ENCODE results near the gene SDHAF3. TPM values are rescaled to one million over a fixed set of nuclear protein-coding genes. Genes with fewer than 3 reads are reported as not detected.
"Not testable (repeated sequence)": the region's sequence is repeated elsewhere in the genome, so short reads cannot be mapped to it uniquely, and the experiment has no call there.

SDHAF3 gene
- total RNA-seq = 10.0 and 11.1 TPM in 2 replicates
- long read RNA-seq, transcript SDHAF3-202 (2 exons, 2,060 nt) = major isoform, 12 of 14 reads
- long read RNA-seq, partial matches to known transcripts = 0 of 14 reads
- long read RNA-seq, other reads (novel, unspliced or antisense) = 2 of 14 reads

DNA sequence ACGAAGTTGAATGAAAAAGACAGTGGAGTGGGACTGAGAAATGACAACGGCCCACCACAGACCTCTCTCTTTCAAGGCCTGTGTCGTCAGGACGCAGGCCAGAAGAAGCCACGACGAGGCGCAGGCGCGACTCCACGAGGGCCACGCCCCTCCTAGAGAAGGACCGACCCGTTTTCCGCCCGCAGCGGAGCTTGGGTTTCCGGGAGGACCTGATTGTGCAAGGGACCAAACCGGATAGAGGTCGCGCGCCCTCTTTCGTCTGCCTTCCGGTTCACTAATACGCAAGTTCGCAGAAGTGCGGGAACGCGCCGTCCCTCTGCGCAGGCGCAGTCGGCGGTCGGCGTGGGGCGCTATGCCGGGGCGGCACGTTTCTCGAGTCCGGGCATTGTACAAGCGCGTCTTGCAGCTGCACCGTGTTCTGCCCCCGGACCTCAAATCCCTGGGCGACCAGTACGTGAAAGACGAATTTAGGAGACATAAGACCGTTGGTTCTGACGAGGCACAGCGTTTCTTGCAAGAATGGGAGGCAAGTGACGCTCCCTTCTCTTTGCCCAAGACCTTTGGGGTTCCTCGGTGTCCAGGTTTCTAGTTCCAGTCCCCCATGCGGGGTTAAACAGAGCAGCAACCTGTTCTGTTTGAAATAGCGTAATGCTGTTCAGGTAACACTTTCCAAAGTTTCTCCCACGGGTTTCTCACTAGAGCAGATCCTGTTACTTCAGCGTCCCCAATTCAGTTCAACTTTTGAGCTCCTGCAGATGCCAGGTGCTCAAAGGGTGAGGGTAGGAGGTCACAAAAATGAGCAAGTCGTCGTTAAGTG, at the start of gene SDHAF3:
Gene SDHAF3 (plus strand): TSS at position 327 of the 817 bp plus-strand sequence. CDS start 26 bp downstream, at position 353.
- H3K9me3 Mint-ChIP-seq (ENCODE audit: unreplicated experiment) = no peaks in the 10 kb centered on the region

GRCh38 chr7:97072025-97072424, 45.5 kb upstream of the SDHAF3 start:
- not testable (repeated sequence) for H3K4me1 Mint-ChIP-seq (ENCODE audit: unreplicated experiment); H3K4me3 Mint-ChIP-seq (ENCODE audit: unreplicated experiment); H3K36me3 Mint-ChIP-seq (ENCODE audit: unreplicated experiment); H3K27ac Mint-ChIP-seq (ENCODE audit: unreplicated experiment); DNase-seq (ENCODE audit: extremely low spot score, unreplicated experiment); H3K9me3 Mint-ChIP-seq (ENCODE audit: unreplicated experiment)
- H3K27me3 Mint-ChIP-seq (ENCODE audit: unreplicated experiment) = peaks cover 41% of the 10 kb centered on the region

More for the DNA sequence above, at the start of gene SDHAF3:
- peak; percentile 99 for DNase-seq (ENCODE audit: extremely low spot score, unreplicated experiment)
- peak within 1 kb of the TSS; percentile 89 for H3K27ac Mint-ChIP-seq (ENCODE audit: unreplicated experiment)
- no peaks in the 10 kb centered on the region for H3K36me3 Mint-ChIP-seq (ENCODE audit: unreplicated experiment)
- peak within 1 kb of the TSS; percentile 91 for H3K4me3 Mint-ChIP-seq (ENCODE audit: unreplicated experiment)
- TF ChIP-seq, protein P1, sequence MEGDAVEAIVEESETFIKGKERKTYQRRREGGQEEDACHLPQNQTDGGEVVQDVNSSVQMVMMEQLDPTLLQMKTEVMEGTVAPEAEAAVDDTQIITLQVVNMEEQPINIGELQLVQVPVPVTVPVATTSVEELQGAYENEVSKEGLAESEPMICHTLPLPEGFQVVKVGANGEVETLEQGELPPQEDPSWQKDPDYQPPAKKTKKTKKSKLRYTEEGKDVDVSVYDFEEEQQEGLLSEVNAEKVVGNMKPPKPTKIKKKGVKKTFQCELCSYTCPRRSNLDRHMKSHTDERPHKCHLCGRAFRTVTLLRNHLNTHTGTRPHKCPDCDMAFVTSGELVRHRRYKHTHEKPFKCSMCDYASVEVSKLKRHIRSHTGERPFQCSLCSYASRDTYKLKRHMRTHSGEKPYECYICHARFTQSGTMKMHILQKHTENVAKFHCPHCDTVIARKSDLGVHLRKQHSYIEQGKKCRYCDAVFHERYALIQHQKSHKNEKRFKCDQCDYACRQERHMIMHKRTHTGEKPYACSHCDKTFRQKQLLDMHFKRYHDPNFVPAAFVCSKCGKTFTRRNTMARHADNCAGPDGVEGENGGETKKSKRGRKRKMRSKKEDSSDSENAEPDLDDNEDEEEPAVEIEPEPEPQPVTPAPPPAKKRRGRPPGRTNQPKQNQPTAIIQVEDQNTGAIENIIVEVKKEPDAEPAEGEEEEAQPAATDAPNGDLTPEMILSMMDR (IDR thresholded peaks at IDR 0.05) = peak; percentile 19
- peaks cover 12% of the 10 kb centered on the region for H3K27me3 Mint-ChIP-seq (ENCODE audit: unreplicated experiment)
- H3K4me1 Mint-ChIP-seq (ENCODE audit: unreplicated experiment) = peaks cover 20% of the 10 kb centered on the region

GRCh38 chr7:97075928-97076327, 41.6 kb upstream of the SDHAF3 start:
- Mint-ChIP-seq H3K27ac (ENCODE audit: unreplicated experiment) (no peak overlapping the region), H3K4me1 (ENCODE audit: unreplicated experiment) (no peaks in the 10 kb centered on the region), H3K4me3 (ENCODE audit: unreplicated experiment) (no peak overlapping the region)

DNA sequence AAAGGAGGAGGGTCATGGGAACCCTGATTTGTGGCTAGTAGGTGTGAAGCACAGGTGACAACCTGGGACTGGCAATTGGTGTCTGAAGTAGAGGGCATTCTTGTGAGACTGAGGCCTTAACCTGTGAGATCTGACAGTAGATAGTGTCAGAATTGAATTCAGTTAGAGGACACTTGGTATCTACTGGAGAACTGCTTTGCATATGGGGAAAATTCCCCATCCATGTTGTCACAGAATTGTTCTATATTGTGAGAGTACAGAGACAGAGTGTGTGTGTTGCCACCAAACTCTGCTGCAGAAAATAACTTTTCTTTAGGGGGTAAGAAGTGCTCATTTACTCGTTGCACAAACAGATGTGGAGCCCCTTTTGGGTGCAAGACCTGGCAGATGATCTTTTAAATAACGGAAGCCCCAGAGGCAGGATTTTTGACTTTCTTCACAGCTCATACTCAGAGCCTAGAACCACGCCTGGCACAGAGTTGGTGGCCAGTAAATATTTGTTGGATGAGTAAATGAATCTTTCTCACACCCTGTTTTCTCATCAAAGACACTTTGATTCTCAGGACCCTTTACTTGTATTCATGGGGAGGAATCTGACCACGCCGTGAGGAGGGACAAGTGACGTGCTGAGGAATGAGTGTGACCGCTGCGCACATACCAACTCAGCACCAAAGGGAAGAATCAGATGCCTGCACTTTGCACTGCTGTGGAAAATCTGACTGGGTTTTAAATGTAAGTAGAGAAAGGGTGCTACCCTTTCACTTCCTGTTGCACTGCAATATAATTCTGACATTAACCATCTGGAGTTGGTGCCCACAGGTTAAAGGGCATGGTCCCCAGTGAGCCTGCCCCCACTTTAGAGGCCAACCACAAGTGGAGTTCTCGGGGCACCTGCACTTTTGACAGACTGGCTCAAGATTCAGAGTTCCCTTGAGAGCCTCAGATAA, 39.2 kb upstream of the SDHAF3 start:
- no peak overlapping the region for H3K27ac Mint-ChIP-seq (ENCODE audit: unreplicated experiment)
- H3K4me1 Mint-ChIP-seq (ENCODE audit: unreplicated experiment) = no peaks in the 10 kb centered on the region
- peaks cover 26% of the 10 kb centered on the region for H3K27me3 Mint-ChIP-seq (ENCODE audit: unreplicated experiment)
- H3K9me3 Mint-ChIP-seq (ENCODE audit: unreplicated experiment) = no peaks in the 10 kb centered on the region
- TF ChIP-seq, protein P1 (IDR thresholded peaks at IDR 0.05) = no peak
- DNase-seq (ENCODE audit: extremely low spot score, unreplicated experiment) = no peak
- no peaks in the 10 kb centered on the region for H3K36me3 Mint-ChIP-seq (ENCODE audit: unreplicated experiment)
- H3K4me3 Mint-ChIP-seq (ENCODE audit: unreplicated experiment) = no peak overlapping the region

More at GRCh38 chr7:97075928-97076327, 41.6 kb upstream of the SDHAF3 start:
- DNase-seq (ENCODE audit: extremely low spot score, unreplicated experiment) = no peak
- Mint-ChIP-seq H3K9me3 (ENCODE audit: unreplicated experiment) (no peaks in the 10 kb centered on the region), H3K27me3 (ENCODE audit: unreplicated experiment) (peaks cover 29% of the 10 kb centered on the region), H3K36me3 (ENCODE audit: unreplicated experiment) (no peaks in the 10 kb centered on the region)
- TF ChIP-seq, protein P1 (IDR thresholded peaks at IDR 0.05) = no peak

GRCh38 chr7:97079300-97079699, 38.2 kb upstream of the SDHAF3 start:
- no peak for DNase-seq (ENCODE audit: extremely low spot score, unreplicated experiment)
- no peaks in the 10 kb centered on the region for H3K36me3 Mint-ChIP-seq (ENCODE audit: unreplicated experiment)

More at GRCh38 chr7:97079300-97079699, 38.2 kb upstream of the SDHAF3 start:
- peaks cover 17% of the 10 kb centered on the region for H3K27me3 Mint-ChIP-seq (ENCODE audit: unreplicated experiment)
- no peak overlapping the region for H3K4me3 Mint-ChIP-seq (ENCODE audit: unreplicated experiment)
- TF ChIP-seq, protein P1 (IDR thresholded peaks at IDR 0.05) = no peak
- no peaks in the 10 kb centered on the region for H3K4me1 Mint-ChIP-seq (ENCODE audit: unreplicated experiment)
- no peaks in the 10 kb centered on the region for H3K9me3 Mint-ChIP-seq (ENCODE audit: unreplicated experiment)
- H3K27ac Mint-ChIP-seq (ENCODE audit: unreplicated experiment) = no peak overlapping the region
